ENCODE results near the gene CASP7. TPM values are rescaled to one million over a fixed set of nuclear protein-coding genes. Genes with fewer than 3 reads are reported as not detected.

The CASP7 gene
- total and polyA plus RNA-seq, 2 of the 8 experiments (the other 6 are each of a cell fraction or from before 2014, with no cell fraction given) = 2.3 to 4.1 TPM

- TF ChIP-seq SIN3A (conservative IDR thresholded peaks at IDR 0.05 in 1 of 2, IDR thresholded peaks at IDR 0.05 in 1 of 2; ENCODE audit: low read depth in 1 of 2, low read length in 2 of 2) (no peak), CBX8 (IDR thresholded peaks at IDR 0.05; ENCODE audit: borderline replicate concordance, low read depth, low read length) (no peak), CBX5 (IDR thresholded peaks at IDR 0.05; ENCODE audit: low read depth, low read length) (no peak), SIX5 (IDR thresholded peaks at IDR 0.05; ENCODE audit: low read depth, low read length) (no peak)
Measured at GRCh38 chr10:113743594-113743993, 63.9 kb downstream of the CASP7 start (continued).
